ENCODE measurements around the gene CCT5.
"Not testable (repeated sequence)": the region's sequence is repeated elsewhere in the genome, so short reads cannot be mapped to it uniquely, and the experiment has no call there.

CCT5 gene

GRCh38 chr5:10243660-10244240 is 6.3 kb upstream of the CCT5 start:
- no peak overlapping the region for H3K4me3 ChIP-seq (ENCODE audit: control insufficient read depth, low read depth, low read length)
- no peak for TF ChIP-seq CTCF (conservative IDR thresholded peaks at IDR 0.05; ENCODE audit: control insufficient read depth, insufficient read depth, low read depth, low read length)
- DNase-seq (ENCODE audit: low read depth): no peak

- H3K4me3 ChIP-seq (ENCODE audit: control insufficient read depth, low read depth, low read length): no peak overlapping the region
- no peak for DNase-seq (ENCODE audit: low read depth)
- no peak for TF ChIP-seq CTCF (conservative IDR thresholded peaks at IDR 0.05; ENCODE audit: control insufficient read depth, insufficient read depth, low read depth, low read length)
Observed at GRCh38 chr5:10244342-10244944, 5.6 kb upstream of the CCT5 start.

DNA sequence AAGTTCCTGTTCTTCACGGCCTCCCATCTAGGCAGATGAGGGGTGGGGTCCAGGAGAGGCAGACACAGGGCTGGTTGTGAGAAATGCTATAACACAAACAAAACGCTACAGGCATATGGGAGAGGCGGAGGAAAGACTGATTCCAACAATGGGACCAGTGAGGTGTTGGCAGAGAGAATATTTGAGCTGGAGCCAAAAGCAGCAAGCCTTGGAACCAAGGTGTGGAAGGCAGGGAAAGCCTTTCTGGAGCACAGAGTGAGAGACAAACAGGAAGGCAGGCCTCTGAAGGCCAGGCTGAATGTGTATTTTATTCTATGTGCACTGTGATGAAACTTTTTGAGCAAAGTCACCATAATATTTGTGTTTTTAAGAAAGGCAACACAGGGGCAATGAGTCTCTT is 3.3 kb upstream of the CCT5 start:
- TF ChIP-seq CTCF (conservative IDR thresholded peaks at IDR 0.05; ENCODE audit: control insufficient read depth, insufficient read depth, low read depth, low read length): no peak

GRCh38 chr5:10247217-10247616 is 2.9 kb upstream of the CCT5 start:
- H3K4me3 ChIP-seq (ENCODE audit: control insufficient read depth, low read depth, low read length); DNase-seq (ENCODE audit: low read depth): not testable (repeated sequence)

More for the DNA sequence above, 3.3 kb upstream of the CCT5 start:
- no peak overlapping the region for H3K4me3 ChIP-seq (ENCODE audit: control insufficient read depth, low read depth, low read length)
- no peak for DNase-seq (ENCODE audit: low read depth)

- H3K4me3 ChIP-seq (ENCODE audit: control insufficient read depth, low read depth, low read length): peak overlapping the region; percentile 86
- no peak for TF ChIP-seq CTCF (conservative IDR thresholded peaks at IDR 0.05; ENCODE audit: control insufficient read depth, insufficient read depth, low read depth, low read length)
- DNase-seq (ENCODE audit: low read depth): no peak
Observed at GRCh38 chr5:10248378-10249260, 1.5 kb upstream of the CCT5 start.

- H3K4me3 ChIP-seq (ENCODE audit: control insufficient read depth, low read depth, low read length): peak overlapping the region; percentile 86
- no peak for TF ChIP-seq CTCF (conservative IDR thresholded peaks at IDR 0.05; ENCODE audit: control insufficient read depth, insufficient read depth, low read depth, low read length)
- peak; percentile 40 for DNase-seq (ENCODE audit: low read depth)
Observed at GRCh38 chr5:10250806-10251276, 761 bp downstream of the CCT5 start.

GRCh38 chr5:10251405-10251804 is 1.3 kb downstream of the CCT5 start:
- TF ChIP-seq CTCF (conservative IDR thresholded peaks at IDR 0.05; ENCODE audit: control insufficient read depth, insufficient read depth, low read depth, low read length): no peak
- H3K4me3 ChIP-seq (ENCODE audit: control insufficient read depth, low read depth, low read length): peak overlapping the region; percentile 86
- DNase-seq (ENCODE audit: low read depth): no peak
